Esophagus (tissue), 2 donors: ENCODE measurements around the gene THSD4. TPM values are rescaled to one million over a fixed set of nuclear protein-coding genes. Genes with fewer than 3 reads are reported as not detected.

Experiments used
- H3K27ac ChIP-seq, 2 donors: one replicate each; pipeline ENCODE4 v1.5.1; 2013; ENCODE audit warnings: low read depth in 2 of 2, mild to moderate bottlenecking in 2 of 2, inconsistent platforms in 1 of 2, low read length in 1 of 2, moderate library complexity in 1 of 2
- H3K27me3 ChIP-seq, 2 donors: one replicate each; pipeline ENCODE4 v1.6.1; 2013; ENCODE audit warnings: low read length in 2 of 2, control low read depth in 1 of 2, mild to moderate bottlenecking in 1 of 2; ENCODE audit not compliant: insufficient read depth in 2 of 2, control insufficient read depth in 1 of 2
- H3K36me3 ChIP-seq, 2 donors: one replicate each; pipeline ENCODE4 v1.6.1; 2013; ENCODE audit warnings: low read length in 1 of 2; ENCODE audit not compliant: control insufficient read depth in 2 of 2, insufficient read depth in 2 of 2
- H3K4me1 ChIP-seq, 2 donors: one replicate each; pipeline ENCODE4 v1.6.1; 2013; ENCODE audit warnings: low read length in 1 of 2; ENCODE audit not compliant: control insufficient read depth in 2 of 2, insufficient read depth in 2 of 2
- H3K4me3 ChIP-seq, 2 donors: one replicate each; pipeline ENCODE4 v1.5.1; 2013; ENCODE audit warnings: low read length in 2 of 2, mild to moderate bottlenecking in 2 of 2, low read depth in 1 of 2, moderate library complexity in 1 of 2
- H3K9me3 ChIP-seq, 2 donors: one replicate each; pipeline ENCODE4 v1.6.1; 2013; ENCODE audit warnings: mild to moderate bottlenecking in 2 of 2, low read depth in 1 of 2, low read length in 1 of 2, moderate library complexity in 1 of 2; ENCODE audit not compliant: control insufficient read depth in 2 of 2, insufficient read depth in 1 of 2
- WGBS, 2 donors: extraction: QIAGEN DNeasy Blood & Tissue Kit; methylation state at CpG; one replicate each; pipeline ENCODE4 v1.1.7; 2013; 5-methylcytosine and 5-hydroxymethylcytosine counted together
- polyA plus RNA-seq, 2 donors: library from polyadenylated mRNA; stranded (reverse); fragments of 200-250 nt; gene quantifications; one replicate each; pipeline ENCODE4 v1.2.3, GENCODE V29; 2013
- donor health status: healthy with polysubstance abuse.
- donor health status: Bipolar disorder and iron deficiency.

The THSD4 gene
- polyA plus RNA-seq, 2 donors, result 34.1 to 49.7 TPM

- Histone ChIP-seq H3K9me3 (no peaks in the 10 kb centered on the region), H3K27me3 (no peaks in the 10 kb centered on the region), H3K27ac (peak overlapping the region in 1 of 2 donors; percentile 52), H3K4me3 (no peak overlapping the region), H3K4me1 (peaks cover 2 to 5% of the 10 kb centered on the region in 2 donors), H3K36me3 (no peaks in the 10 kb centered on the region)
- WGBS, 2 donors, result 78 to 88% methylated on average over 11 of the region's 11 CpGs
Measured at GRCh38 chr15:71330638-71331162, 215.4 kb downstream of the THSD4 start.

- Histone ChIP-seq H3K27me3 (no peaks in the 10 kb centered on the region), H3K9me3 (no peaks in the 10 kb centered on the region), H3K4me3 (no peak overlapping the region), H3K4me1 (peaks cover 2 to 5% of the 10 kb centered on the region in 2 donors), H3K36me3 (no peaks in the 10 kb centered on the region), H3K27ac (peak overlapping the region in 1 of 2 donors; percentile 58)
- 73 to 81% methylated on average over 4 of the region's 4 CpGs for WGBS, 2 donors
Measured at GRCh38 chr15:71331173-71331572, 215.9 kb downstream of the THSD4 start.

GRCh38 chr15:71332431-71333004 lies 217.2 kb downstream of the THSD4 start:
- no peak overlapping the region for H3K27ac ChIP-seq
- H3K4me3 ChIP-seq, result no peak overlapping the region

GRCh38 chr15:71333136-71333700 lies 217.9 kb downstream of the THSD4 start:
- no peak overlapping the region for H3K4me3 ChIP-seq
- H3K36me3 ChIP-seq, result no peaks in the 10 kb centered on the region
- H3K27ac ChIP-seq, result peak overlapping the region in 1 of 2 donors; percentile 7
- peaks cover 5 to 9% of the 10 kb centered on the region in 2 donors for H3K4me1 ChIP-seq
- WGBS, 2 donors, result 61 to 71% methylated on average over 3 of the region's 3 CpGs
- no peaks in the 10 kb centered on the region for H3K9me3 ChIP-seq
- H3K27me3 ChIP-seq, result no peaks in the 10 kb centered on the region

More at GRCh38 chr15:71332431-71333004, 217.2 kb downstream of the THSD4 start:
- Histone ChIP-seq H3K27me3 (no peaks in the 10 kb centered on the region), H3K4me1 (peaks cover 5 to 7% of the 10 kb centered on the region in 2 donors), H3K9me3 (no peaks in the 10 kb centered on the region), H3K36me3 (no peaks in the 10 kb centered on the region)
- 77% methylated on average over 8 of the region's 8 CpGs for WGBS, 2 donors

DNA sequence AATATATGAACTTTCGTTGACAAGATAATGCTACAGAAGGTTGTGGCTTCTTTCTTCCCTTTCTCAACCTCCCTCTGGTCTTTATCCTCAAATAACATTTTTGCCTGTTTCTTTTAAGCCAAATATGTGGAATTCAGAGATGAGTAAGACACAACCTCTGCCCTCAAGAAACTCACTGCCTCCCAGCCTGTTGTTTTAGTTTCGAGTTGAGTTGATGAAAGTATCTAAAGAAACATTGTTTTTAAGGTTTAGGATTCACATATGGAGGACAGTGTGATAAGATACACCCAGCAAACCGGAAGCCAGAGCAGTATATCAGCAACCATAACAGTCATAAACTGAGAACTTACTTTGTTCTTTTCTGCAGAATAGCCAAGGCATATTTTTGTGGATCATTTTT lies 218.6 kb downstream of the THSD4 start:
- Histone ChIP-seq H3K36me3 (no peaks in the 10 kb centered on the region), H3K27ac (no peak overlapping the region), H3K4me1 (peaks cover 5 to 11% of the 10 kb centered on the region in 2 donors), H3K9me3 (no peaks in the 10 kb centered on the region), H3K4me3 (no peak overlapping the region), H3K27me3 (no peaks in the 10 kb centered on the region)
- 63 to 69% methylated on average over 3 of the region's 3 CpGs for WGBS, 2 donors

GRCh38 chr15:71334434-71334833 lies 219.2 kb downstream of the THSD4 start:
- no peak overlapping the region for H3K4me3 ChIP-seq
- no peaks in the 10 kb centered on the region for H3K36me3 ChIP-seq
- H3K27me3 ChIP-seq, result no peaks in the 10 kb centered on the region
- WGBS, 2 donors, result 86 to 92% methylated on average over 2 of the region's 2 CpGs
- H3K27ac ChIP-seq, result no peak overlapping the region
- no peaks in the 10 kb centered on the region for H3K9me3 ChIP-seq
- peaks cover 5 to 11% of the 10 kb centered on the region in 2 donors for H3K4me1 ChIP-seq

DNA sequence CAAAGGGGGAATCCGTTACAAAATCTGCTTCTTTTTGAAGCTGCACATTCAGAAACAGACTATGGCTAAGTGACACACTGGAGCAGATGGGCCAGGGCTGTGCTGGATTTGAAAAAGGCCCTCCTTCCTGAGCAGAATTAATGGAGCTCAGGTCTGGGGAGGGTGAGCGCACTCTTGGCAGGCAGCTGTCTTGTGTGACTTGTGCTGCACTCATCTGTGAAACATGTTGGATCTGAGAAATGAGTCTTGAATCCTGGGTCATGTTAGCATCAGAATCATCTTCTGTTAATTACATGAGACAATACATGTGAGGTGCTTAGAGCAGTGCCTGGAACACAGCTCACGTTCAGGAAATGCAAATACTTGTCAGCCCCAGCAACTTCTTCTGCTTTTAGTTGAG lies 219.6 kb downstream of the THSD4 start:
- H3K4me1 ChIP-seq, result peaks cover 4 to 11% of the 10 kb centered on the region in 2 donors
- H3K36me3 ChIP-seq, result no peaks in the 10 kb centered on the region
- H3K27me3 ChIP-seq, result no peaks in the 10 kb centered on the region
- no peaks in the 10 kb centered on the region for H3K9me3 ChIP-seq
- no peak overlapping the region for H3K4me3 ChIP-seq
- peak overlapping the region in 1 of 2 donors; percentile 8 for H3K27ac ChIP-seq
- 82 to 84% methylated on average over 3 of the region's 3 CpGs for WGBS, 2 donors

DNA sequence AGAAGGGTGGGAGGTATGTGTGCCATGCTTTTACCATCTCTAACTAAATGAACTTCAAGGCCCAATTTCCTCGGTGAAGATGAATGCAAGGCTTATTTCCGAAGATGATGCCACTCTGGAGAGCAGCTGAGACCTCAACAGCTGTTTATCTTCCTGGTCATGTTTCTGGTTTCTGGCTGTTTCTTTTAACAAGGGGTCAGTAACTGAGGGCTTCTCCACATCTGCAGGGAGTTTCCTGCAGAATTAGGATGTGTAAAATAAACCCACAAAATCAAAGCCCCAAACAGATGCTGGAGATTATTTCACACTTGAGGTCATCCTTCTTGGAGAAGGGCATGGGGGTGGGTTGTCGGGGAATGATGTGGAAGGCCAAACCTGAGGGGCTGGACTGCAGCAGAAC lies 220.3 kb downstream of the THSD4 start:
- H3K4me1 ChIP-seq, result peaks cover 2 to 11% of the 10 kb centered on the region in 2 donors
- H3K27me3 ChIP-seq, result no peaks in the 10 kb centered on the region
- no peaks in the 10 kb centered on the region for H3K9me3 ChIP-seq
- no peak overlapping the region for H3K4me3 ChIP-seq
- no peaks in the 10 kb centered on the region for H3K36me3 ChIP-seq
- H3K27ac ChIP-seq, result no peak overlapping the region
- WGBS, 2 donors, result 69 to 76% methylated on average over 3 of the region's 3 CpGs

DNA sequence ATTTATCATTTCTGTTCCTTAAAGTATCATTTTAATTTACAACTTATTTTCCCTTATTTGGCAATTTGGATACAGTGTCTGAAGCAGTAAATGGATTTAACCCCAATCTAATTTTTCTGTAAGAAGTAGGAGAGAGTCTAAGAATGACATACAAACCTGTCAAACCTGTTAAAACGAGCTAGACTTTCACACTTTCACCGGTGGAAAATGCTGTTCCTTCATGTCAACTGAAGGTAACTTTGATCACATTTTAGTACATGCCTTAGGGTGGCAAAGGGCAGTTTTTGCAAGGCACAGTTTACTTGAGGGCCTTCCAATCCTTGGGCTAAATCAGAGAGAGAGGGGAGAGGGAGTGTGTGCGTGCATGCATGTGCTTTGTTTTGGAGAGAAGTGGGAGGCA lies 221.4 kb downstream of the THSD4 start:
- no peak overlapping the region for H3K4me3 ChIP-seq
- H3K9me3 ChIP-seq, result no peaks in the 10 kb centered on the region
- WGBS, 2 donors, result 49 to 50% methylated on average over 3 of the region's 3 CpGs
- H3K36me3 ChIP-seq, result no peaks in the 10 kb centered on the region
- H3K27me3 ChIP-seq, result no peaks in the 10 kb centered on the region
- H3K27ac ChIP-seq, result peak overlapping the region; percentile 81 to 91
- H3K4me1 ChIP-seq, result peaks cover 2 to 11% of the 10 kb centered on the region in 2 donors
